Measurements from ENCODE around the gene FLT3LG.
"Not testable (repeated sequence)": the region's sequence is repeated elsewhere in the genome, so short reads cannot be mapped to it uniquely, and the experiment has no call there.

DNA sequence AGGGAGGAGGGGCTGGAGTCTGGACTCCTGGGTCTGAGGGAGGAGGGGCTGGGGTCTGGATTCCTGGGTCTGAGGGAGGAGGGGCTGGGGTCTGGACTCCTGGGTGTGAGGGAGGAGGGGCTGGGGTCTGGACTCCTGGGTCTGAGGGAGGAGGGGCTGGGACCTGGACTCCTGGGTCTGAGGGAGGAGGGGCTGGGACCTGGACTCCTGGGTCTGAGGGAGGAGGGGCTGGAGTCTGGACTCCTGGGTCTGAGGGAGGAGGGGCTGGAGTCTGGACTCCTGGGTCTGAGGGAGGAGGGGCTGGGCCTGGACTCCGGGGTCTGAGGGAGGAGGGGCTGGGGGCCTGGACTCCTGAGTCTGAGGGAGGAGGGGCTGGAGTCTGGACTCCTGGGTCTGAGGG lies 12.9 kb upstream of the FLT3LG start:
- TF ChIP-seq, protein P1, sequence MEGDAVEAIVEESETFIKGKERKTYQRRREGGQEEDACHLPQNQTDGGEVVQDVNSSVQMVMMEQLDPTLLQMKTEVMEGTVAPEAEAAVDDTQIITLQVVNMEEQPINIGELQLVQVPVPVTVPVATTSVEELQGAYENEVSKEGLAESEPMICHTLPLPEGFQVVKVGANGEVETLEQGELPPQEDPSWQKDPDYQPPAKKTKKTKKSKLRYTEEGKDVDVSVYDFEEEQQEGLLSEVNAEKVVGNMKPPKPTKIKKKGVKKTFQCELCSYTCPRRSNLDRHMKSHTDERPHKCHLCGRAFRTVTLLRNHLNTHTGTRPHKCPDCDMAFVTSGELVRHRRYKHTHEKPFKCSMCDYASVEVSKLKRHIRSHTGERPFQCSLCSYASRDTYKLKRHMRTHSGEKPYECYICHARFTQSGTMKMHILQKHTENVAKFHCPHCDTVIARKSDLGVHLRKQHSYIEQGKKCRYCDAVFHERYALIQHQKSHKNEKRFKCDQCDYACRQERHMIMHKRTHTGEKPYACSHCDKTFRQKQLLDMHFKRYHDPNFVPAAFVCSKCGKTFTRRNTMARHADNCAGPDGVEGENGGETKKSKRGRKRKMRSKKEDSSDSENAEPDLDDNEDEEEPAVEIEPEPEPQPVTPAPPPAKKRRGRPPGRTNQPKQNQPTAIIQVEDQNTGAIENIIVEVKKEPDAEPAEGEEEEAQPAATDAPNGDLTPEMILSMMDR (IDR thresholded peaks at IDR 0.05), result not testable (repeated sequence)
- TF ChIP-seq POLR2A (IDR thresholded peaks at IDR 0.05), result not testable (repeated sequence)
